K562 (cell line): ENCODE results near the gene KCNK1. TPM values are rescaled to one million over a fixed set of nuclear protein-coding genes. Genes with fewer than 3 reads are reported as not detected.

Experiments used
- ATAC-seq: fragments of 200-7000 bp; cut with Tn5 transposase; 3 replicates; pipeline ENCODE4 v1.9.1; 2020; ENCODE audit warnings: moderate library complexity
- BruUV-seq: library from RNA; stranded (reverse); fragments of 400-500 nt; replicated peaks from 2 replicates; lab custom pipeline; 2021; lab: Mats Ljungman, UMichigan
- CTCF ChIA-PET: fragments of 300-600 bp; formaldehyde crosslinking; extraction: SDS; loops from one replicate; lab custom pipeline; 2021; ENCODE audit warnings: low intra/inter-chr PET ratio; lab: Yijun Ruan, JAX
- POLR2A ChIA-PET: fragments of 300-600, 350-650 bp; sonication (Branson Sonifier 250); formaldehyde crosslinking; extraction: SDS; loops from one replicate; lab custom pipeline; 2021; ENCODE audit warnings: antibody characterized with exemption, inconsistent platforms; lab: Yijun Ruan, JAX
- DNase-seq, 4 experiments: peaks; one replicate each; pipeline versions ENCODE4 v3.0.0 to v3.0.0-alpha.2; 2011 to 2018; ENCODE audit warnings: low spot score in 3 of 4, mixed read lengths in 3 of 4; ENCODE audit errors: extremely low read depth in 1 of 4
- FAIRE-seq: peaks from 2 replicates; lab custom pipeline; 2011; peaks lifted over from hg19 to GRCh38; lab: Jason Lieb, UNC
- H2AFZ ChIP-seq: 2 replicates; pipeline ENCODE4 v1.6.0; 2011; ENCODE audit warnings: low read depth, low read length, control low read depth, inconsistent platforms
- H3K27ac ChIP-seq: fragments of 200-600 bp; 3 replicates; pipeline ENCODE4 v1.8.0; 2011; ENCODE audit warnings: low read depth, mild to moderate bottlenecking, control low read depth, inconsistent platforms, low read length, moderate library complexity, mixed read lengths; ENCODE audit errors: extremely low read depth
- H3K27me3 ChIP-seq, 2 experiments: fragments of 300-600 bp in 1 of 2; 2 replicates in 1 of 2; 3 replicates in 1 of 2; pipeline versions ENCODE4 v1.6.0 to v1.8.0; 2011; ENCODE audit warnings: inconsistent platforms in 2 of 2, low read length in 2 of 2, mild to moderate bottlenecking in 1 of 2, mixed read lengths in 1 of 2, moderate library complexity in 1 of 2; ENCODE audit not compliant: control insufficient read depth in 2 of 2, insufficient read depth in 2 of 2
- H3K36me3 ChIP-seq: fragments of 300-600 bp; 3 replicates; pipeline ENCODE4 v1.8.0; 2011; ENCODE audit warnings: mild to moderate bottlenecking, low read length, inconsistent platforms; ENCODE audit not compliant: control insufficient read depth, insufficient read depth
- H3K4me1 ChIP-seq, 2 experiments: fragments of 200-600 bp in 1 of 2; replicated peaks in 1 of 2; 2 replicates in 1 of 2; 3 replicates in 1 of 2; pipeline versions ENCODE4 v1.5.1 to v1.8.0; 2011; ENCODE audit warnings: inconsistent platforms in 2 of 2, low read length in 2 of 2, mild to moderate bottlenecking in 1 of 2, mixed read lengths in 1 of 2, moderate library complexity in 1 of 2; ENCODE audit not compliant: control insufficient read depth in 2 of 2, insufficient read depth in 2 of 2
- H3K4me2 ChIP-seq: 2 replicates; pipeline ENCODE4 v1.6.1; 2011; ENCODE audit warnings: low read length, control low read depth, inconsistent platforms, mixed read lengths; ENCODE audit not compliant: insufficient read depth
- H3K4me3 ChIP-seq: fragments of 200-600 bp; sonication (generic), shearing (Covaris generic); 2 replicates; pipeline ENCODE4 v1.5.1; 2016; ENCODE audit warnings: control low read depth, inconsistent platforms
- H3K79me2 ChIP-seq: fragments of 200-600 bp; 3 replicates; pipeline ENCODE4 v1.8.0; 2011; ENCODE audit warnings: low read length, inconsistent platforms; ENCODE audit not compliant: control insufficient read depth, insufficient read depth
- H3K9ac ChIP-seq, 2 experiments: 2 replicates each; pipeline versions ENCODE4 v1.6.0 to v1.6.1; 2011; ENCODE audit warnings: low read depth in 2 of 2, low read length in 2 of 2, control low read depth in 1 of 2, inconsistent platforms in 1 of 2, mild to moderate bottlenecking in 1 of 2, mixed read lengths in 1 of 2; ENCODE audit not compliant: insufficient read depth in 1 of 2
- H3K9me1 ChIP-seq: one replicate; pipeline ENCODE4 v1.6.0; 2011; ENCODE audit warnings: inconsistent platforms, mild to moderate bottlenecking, low read length, moderate library complexity; ENCODE audit not compliant: control insufficient read depth, insufficient read depth
- H3K9me3 ChIP-seq: replicated peaks from 2 replicates; pipeline ENCODE4 v1.5.1; 2011; ENCODE audit warnings: low read depth, low read length, inconsistent platforms; ENCODE audit not compliant: control insufficient read depth, insufficient read depth
- H4K20me1 ChIP-seq: replicated peaks from 2 replicates; pipeline ENCODE4 v1.6.1; 2011; ENCODE audit warnings: low read length, inconsistent platforms, mixed read lengths; ENCODE audit not compliant: control insufficient read depth, insufficient read depth
- FOXP1 ChIP-seq: sonication (generic); formaldehyde crosslinking; IDR thresholded peaks from 2 replicates; pipeline ENCODE4 v1.8.0; 2022; ENCODE audit warnings: mild to moderate bottlenecking, missing genetic modification reagents
- NUFIP1 ChIP-seq: fragments of 450-650 bp; IDR thresholded peaks from 2 replicates; pipeline ENCODE4 v1.6.1; 2018; ENCODE audit not compliant: partially characterized antibody
- ZNF311 ChIP-seq: fragments of 250-450 bp; sonication (Bioruptor Pico); IDR thresholded peaks from 2 replicates; pipeline ENCODE4 v1.4.0; 2020; ENCODE audit warnings: mild to moderate bottlenecking, moderate library complexity
- WGBS: fragments of 100-300 bp; shearing (Covaris generic); methylation state at CpG from one replicate; pipeline ENCODE4 v1.1.6; 2016; ENCODE audit warnings: low coverage, mixed read lengths; ENCODE audit not compliant: insufficient coverage; ENCODE audit errors: missing lambda C conversion rate; 5-methylcytosine and 5-hydroxymethylcytosine counted together
- in situ Hi-C: fragments of 300-500 bp; cut with MboI; formaldehyde crosslinking; loops from 4 replicates; pipeline ENCODE4 v1.15.0; 2018; ENCODE audit warnings: inconsistent platforms, mixed read lengths
- intact Hi-C: fragments of 100-400 bp; cut with micrococcal nuclease; formaldehyde crosslinking; loops from 2 replicates; pipeline ENCODE4 v1.14.2; 2022
- polyA plus RNA-seq, 8 experiments: library from polyadenylated mRNA; depleted of rRNA in 4 of 8; stranded (reverse) in 5 of 8; unstranded in 3 of 8; fragments of >200 nt; fragmentation: Nextera tagmentation in 2 of 8; fragmentation: Illumina TruSeq in 1 of 8; extraction: Ambion mirVana in 2 of 8; extraction: Trizol in 1 of 8; gene quantifications; 2 replicates each; pipeline versions ENCODE4 v1.2.1 to v1.2.3, GENCODE V29; 2011 to 2014; ENCODE audit warnings: inconsistent platforms in 1 of 8, missing spikeins in 1 of 8
- total RNA-seq, 7 experiments: library from RNA; depleted of rRNA in 6 of 7; stranded (reverse); fragments of >200 nt in 6 of 7; fragmentation: Illumina TruSeq in 2 of 7; extraction: Trizol in 2 of 7; gene quantifications; 2 replicates each; pipeline versions ENCODE4 v1.2.1 to v1.2.3, GENCODE V29; 2011 to 2021; ENCODE audit warnings: low replicate concordance in 1 of 7
- TF ChIP-seq, protein P1 (sequence below), 2 experiments: fragments of 450-650 bp in 1 of 2; sonication (generic) in 1 of 2; formaldehyde crosslinking in 1 of 2; IDR thresholded peaks in 1 of 2; conservative IDR thresholded peaks in 1 of 2; 2 replicates each; pipeline versions ENCODE4 v1.6.1 to v1.8.1; 2016 to 2023; ENCODE audit warnings: mild to moderate bottlenecking in 2 of 2, moderate library complexity in 2 of 2, inconsistent platforms in 1 of 2, missing genetic modification reagents in 1 of 2

KCNK1 gene
- total and polyA plus RNA-seq, 9 of the 15 experiments (the other 6 are each of a cell fraction or from before 2014, with no cell fraction given) = 3.1 to 22.7 (median 6.0) TPM

DNA sequence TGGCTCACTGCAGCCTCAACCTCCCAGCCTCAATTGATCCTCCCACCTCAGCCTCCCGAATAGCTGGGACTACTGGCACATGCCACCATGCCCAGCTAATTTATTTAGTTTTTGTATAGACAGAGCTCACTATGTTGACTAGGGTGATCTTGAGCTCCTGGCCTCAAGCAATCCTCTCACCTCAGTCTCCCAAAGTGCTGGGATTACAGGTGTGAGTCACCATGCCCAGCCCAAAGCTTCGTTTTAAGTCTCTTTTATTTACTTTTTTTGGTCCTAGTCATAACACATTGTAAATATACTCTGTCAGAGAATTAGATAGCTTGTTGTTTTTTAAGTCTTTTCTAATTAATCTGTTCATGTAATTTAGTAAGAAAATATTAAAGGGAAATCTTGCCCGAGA, 42.8 kb downstream of the KCNK1 start:
- no peak for DNase-seq
- H4K20me1 ChIP-seq = no peaks in the 10 kb centered on the region
- H3K4me2 ChIP-seq = no peak overlapping the region
- no peak overlapping the region for H2AFZ ChIP-seq
- H3K4me3 ChIP-seq = no peak overlapping the region
- peaks cover 9% of the 10 kb centered on the region; the same call in 2 of the 3 replicates for H3K36me3 ChIP-seq
- no peaks in the 10 kb centered on the region for H3K9me1 ChIP-seq
- H3K27me3 ChIP-seq = no peaks in the 10 kb centered on the region
- CTCF ChIA-PET = no interaction called here
- 0 out of 4 replicates have a peak overlapping the region, but pooled peaks of 1 of the 2 experiments have one; percentile 17 for H3K9ac ChIP-seq
- H3K4me1 ChIP-seq = peaks cover 20 to 42% of the 10 kb centered on the region in 2 experiments
- BruUV-seq = no TSS peak
- POLR2A ChIA-PET = interaction anchor here (0.7 to 2.7 kb wide), 8 partner anchors 9 to 39 kb away, joined by 3 to 9 read pairs (median 4); no protein-coding TSS in a partner anchor
- no peak for FAIRE-seq
- ATAC-seq = no peak
- intact Hi-C loops = no loop called here
- peaks cover 28% of the 10 kb centered on the region for H3K79me2 ChIP-seq
- H3K9me3 ChIP-seq = no peaks in the 10 kb centered on the region
- TF ChIP-seq ZNF311 (CRISPR knock-in tag) (no peak), FOXP1 (no peak), NUFIP1 (no peak)
- TF ChIP-seq, protein P1, sequence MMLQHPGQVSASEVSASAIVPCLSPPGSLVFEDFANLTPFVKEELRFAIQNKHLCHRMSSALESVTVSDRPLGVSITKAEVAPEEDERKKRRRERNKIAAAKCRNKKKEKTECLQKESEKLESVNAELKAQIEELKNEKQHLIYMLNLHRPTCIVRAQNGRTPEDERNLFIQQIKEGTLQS (IDR thresholded peaks at IDR 0.05) = peak; percentile 29; the same call in 1 of the 2 replicates
- TF ChIP-seq, protein P1 (CRISPR knock-in tag; conservative IDR thresholded peaks at IDR 0.05) = no peak
- TF ChIP-seq, all 486 proteins: peak for 1
- 67% methylated on average over 3 of the region's 3 CpGs for WGBS
- in situ Hi-C loops = no loop called here
- H3K27ac ChIP-seq = no peak overlapping the region
